ENCODE measurements around the gene AGRN.
"Not testable (repeated sequence)": the region's sequence is repeated elsewhere in the genome, so short reads cannot be mapped to it uniquely, and the experiment has no call there.

The AGRN gene

DNA sequence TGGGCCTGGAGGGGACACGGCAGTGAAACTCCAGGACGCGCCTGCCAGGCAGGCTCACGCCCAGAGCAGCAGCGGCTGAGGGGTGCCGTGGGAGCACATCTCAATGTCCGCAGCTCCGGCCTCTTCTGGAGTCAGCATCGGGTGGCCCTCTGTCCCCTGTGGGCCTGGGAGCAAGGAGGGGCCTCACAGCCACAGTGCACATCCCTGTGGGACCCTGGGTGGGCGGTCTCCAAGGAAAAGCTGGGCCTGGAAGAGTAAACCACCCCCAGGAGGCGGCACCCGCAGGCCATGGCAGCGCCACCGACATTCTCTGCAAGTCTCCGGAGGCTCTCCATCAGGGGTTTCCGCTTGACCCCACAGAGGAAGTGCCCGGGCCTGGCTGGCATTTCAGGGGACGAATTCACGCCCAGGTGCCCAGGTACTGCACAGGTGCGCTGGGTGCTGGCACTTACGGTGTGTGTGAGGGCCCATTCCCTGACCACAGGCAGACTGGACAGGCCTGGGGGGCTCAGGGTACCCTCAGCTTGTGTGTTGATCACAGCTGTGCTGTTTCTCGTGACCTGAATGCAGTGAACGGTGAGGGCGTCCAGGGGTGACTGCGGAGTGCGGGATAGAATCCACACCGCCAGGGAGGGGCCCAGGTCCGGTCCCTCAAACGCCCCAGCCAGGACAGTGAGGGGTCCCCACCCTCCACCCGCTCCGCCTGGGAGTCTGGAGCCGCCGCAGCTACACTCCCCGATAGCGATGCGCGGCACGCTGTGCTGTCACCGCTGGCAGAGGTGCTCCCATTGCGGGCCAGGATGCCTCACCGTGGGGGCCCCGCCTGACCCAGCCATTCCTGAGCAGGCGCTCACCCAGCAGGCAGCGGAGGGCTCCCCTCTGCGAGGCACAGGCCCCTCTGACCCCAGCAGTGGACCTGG, 70.8 kb downstream of the AGRN start:
- DNase-seq (ENCODE audit: low read depth in 1 of 2, low spot score in 1 of 2): no peak

DNA sequence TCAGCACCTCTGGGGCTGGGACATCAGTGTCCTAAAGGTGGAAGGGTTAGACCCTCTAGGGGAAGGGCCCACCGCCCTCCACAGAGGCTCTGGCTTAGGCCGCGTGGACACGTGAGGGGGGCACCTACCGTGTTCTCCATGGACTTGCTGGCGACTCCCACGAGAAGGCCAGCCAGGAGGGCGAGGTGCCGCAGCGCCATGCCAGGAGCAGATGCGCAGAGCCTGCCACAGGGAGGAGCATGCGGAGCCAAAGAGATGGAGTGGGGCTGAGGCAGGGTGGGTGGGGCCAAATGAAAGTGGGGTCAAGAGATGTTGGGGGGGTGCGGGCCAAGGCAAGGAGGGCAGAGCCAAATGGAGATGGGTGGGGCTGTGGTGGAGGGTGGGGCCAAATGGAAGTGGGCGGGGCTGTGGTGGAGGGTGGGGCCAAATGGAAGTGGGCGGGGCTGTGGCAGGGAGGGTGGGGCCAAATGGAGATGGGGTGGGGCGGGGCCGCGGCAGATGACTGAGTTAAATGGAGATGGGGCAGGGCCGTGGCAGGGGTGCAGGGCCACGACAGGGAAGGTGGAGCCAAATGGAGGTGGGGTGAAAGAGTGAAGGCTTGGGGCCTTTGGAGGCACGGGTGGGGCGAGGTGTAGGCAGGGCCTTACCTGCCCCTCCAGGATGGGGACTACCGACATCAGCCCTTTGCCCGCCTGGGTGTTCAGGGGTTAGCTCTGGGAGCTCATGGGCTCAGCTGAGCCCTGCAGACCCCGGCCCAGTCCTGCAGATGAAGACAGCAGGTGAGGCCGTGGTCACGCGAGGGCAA, 71.6 kb downstream of the AGRN start:
- no peak for DNase-seq (ENCODE audit: low read depth in 1 of 2, low spot score in 1 of 2)

DNA sequence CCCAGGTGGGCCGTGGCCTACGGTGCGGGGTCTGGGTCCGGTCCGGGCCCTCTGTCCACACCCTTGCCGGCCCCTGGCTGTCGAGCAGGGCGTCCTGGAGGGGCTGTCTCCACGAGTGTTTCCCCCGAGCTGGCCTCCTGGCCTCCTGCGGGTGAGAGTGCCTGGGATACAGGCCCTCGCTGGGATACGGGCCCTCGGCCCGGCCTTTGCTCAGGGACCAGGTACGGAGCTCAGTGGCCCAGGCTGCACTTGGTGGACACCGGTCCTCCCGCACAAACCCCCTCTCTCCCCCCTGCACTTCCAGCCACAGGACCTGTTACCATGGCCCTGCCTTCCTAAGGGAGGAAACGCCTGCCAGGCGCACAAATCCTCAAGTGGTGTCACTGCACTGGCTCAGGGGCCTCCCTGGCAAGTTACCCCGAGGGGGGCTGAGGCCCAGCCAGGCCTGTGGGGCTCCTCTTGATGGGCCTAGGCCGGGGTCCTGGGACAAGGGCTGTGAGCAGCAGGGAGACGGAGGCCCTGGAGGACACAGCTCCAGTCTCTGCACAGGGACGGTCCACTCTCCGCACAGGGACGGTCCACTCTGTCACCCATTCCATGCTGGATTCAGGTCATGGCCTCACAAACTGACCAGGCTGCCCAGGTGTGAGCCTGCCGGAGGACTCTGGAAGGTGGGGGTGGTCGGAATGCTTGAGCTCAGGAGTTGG, 72.4 kb downstream of the AGRN start:
- DNase-seq (ENCODE audit: low read depth in 1 of 2, low spot score in 1 of 2): no peak

DNA sequence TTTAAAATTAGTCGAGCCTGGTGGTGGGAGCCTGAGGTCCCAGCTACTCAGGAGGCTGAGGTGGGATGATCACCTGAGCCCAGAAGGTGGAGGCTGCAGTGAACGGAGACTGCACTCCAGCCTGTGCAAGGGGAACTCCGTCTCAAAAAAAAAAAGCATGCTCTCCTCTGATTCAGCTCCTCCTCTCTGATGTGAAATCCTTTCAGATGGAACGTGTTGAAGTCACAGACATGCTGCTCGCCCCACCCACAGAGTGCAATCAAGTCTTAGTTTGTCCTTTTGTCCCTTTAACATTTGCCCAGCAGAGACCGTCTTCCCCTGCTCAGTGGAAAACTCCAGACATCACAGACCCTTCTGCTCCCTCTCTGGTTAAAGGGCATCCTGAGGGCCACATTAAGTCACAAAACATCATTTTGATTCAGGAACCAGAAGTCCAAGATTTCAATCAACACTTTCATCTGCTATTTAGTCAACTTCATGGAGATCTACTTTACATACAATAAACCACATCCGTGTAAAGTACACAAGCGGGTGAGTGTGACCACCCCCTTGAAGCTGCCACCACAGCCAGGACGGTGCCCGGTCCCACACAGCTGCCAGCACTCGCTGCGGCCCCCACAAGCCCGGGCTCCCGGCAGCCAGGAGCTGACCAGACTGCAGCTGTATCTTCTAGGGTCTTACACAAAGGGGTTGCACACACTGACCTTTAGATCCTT, 73.1 kb downstream of the AGRN start:
- no peak for DNase-seq (ENCODE audit: low read depth in 1 of 2, low spot score in 1 of 2)

DNA sequence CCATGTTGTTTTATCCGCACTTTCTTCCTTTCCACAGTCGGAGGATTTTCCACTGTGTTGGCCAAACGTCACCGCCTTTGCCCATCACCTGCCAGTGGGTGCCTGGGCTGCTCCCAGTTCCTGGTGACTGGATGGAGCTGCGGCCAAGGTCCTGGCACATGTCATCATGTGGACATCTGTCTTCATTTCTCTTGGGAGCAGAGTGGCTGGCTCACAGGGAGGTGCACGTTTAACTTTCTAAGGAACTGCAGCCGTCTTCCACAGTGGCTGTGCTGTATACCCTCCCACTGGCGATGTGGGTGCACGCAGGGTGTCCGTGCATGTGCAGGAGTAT, 73.7 kb downstream of the AGRN start:
- no peak for DNase-seq (ENCODE audit: low read depth in 1 of 2, low spot score in 1 of 2)

DNA sequence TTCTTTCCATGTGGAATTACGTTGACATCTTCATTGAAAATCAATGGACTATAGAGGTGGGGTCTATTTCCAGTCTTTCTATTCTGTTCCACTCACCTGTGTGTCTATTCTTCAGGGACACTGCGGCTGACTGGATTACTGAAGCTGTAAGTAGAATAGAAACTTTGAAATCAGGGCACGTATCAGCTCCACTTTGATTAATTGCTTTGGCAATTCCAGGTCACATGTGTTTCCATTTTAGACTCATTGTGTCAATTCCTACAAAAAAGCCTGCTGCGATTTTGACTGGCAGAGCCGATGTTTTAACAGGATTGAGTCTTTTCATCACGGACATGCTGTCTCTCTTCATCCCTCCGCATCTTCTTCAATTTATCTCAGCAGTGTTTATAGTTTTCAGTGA, 75.1 kb downstream of the AGRN start:
- no peak for DNase-seq (ENCODE audit: low read depth in 1 of 2, low spot score in 1 of 2)

DNA sequence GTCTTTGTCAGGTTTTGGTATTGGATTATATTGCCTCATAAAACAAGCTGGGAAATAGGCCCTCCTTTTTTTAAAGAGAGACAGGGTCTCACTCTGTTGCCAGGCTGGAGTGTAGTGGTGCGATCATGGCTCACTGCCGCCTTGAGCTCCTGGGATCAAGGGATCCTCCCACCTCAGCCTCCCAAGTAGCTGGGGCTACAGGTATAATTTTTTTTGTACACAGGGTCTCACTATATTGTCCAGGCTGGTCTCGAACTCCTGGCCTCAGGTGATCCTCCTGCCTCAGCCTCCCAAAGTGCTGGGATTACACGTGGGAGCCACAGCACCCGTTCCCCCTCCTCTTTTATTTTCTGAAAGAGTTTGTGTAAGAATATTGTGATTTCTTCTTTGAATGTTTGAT, 76.2 kb downstream of the AGRN start:
- DNase-seq (ENCODE audit: low read depth in 1 of 2, low spot score in 1 of 2): not testable (repeated sequence)

DNA sequence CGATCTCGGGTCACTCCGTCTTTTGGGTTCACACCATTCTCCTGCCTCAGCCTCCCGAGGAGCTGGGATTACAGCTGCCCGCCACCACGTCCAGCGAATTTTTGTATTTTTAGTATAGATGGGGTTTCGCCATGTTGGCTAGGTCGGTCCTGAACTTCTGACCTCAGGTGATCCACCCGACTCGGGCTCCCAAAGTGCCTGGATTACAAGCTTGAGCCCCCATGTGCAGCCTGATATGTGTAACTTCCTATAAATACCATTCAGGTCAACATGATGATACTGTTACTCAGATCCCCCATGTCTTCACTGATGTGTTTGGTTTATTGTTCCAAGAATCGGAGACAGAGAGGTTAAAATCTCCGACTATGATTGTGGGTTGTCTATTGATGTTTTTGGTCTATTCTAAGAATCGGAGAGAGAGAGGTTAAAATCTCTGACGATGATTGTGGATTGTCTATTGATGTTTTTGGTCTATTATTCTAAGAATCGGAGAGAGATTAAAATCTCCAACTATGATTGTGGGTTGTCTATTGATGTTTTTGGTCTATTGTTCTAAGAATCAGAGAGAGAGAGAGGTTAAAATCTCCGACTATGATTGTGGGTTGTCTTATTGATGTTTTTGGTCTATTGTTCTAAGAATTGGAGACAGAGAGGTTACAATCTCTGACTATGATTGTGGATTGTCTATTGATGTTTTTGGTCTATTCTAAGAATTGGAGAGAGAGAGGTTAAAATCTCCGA, 78.9 kb downstream of the AGRN start:
- DNase-seq (ENCODE audit: low read depth in 1 of 2, low spot score in 1 of 2): no peak

DNA sequence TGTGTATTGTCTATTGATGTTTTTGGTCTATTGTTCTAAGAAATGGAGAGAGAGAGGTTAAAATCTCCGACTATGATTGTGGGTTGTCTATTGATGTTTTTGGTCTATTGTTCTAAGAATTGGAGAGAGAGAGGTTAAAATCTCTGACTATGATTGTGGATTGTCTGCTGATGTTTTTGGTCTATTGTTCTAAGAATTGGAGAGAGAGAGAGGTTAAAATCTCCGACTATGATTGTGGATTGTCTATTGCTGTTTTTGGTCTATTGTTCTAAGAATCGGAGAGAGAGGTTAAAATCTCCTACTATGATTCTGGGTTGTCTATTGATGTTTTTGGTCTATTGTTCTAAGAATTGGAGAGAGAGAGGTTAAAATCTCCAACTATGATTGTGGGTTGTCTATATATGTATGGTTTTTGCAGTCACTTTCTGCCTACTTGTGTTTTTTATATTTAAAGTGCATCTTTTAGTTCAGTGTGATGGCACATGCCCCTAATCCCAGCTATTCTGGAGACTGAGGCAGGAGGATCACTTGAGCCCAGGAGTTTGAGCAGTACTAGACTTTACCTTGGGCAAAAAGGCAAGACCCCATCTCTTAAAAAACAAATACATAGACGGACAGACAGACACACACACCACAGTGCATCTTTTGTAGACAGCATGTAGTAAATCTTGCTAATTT, 79.7 kb downstream of the AGRN start:
- DNase-seq (ENCODE audit: low read depth in 1 of 2, low spot score in 1 of 2): no peak

DNA sequence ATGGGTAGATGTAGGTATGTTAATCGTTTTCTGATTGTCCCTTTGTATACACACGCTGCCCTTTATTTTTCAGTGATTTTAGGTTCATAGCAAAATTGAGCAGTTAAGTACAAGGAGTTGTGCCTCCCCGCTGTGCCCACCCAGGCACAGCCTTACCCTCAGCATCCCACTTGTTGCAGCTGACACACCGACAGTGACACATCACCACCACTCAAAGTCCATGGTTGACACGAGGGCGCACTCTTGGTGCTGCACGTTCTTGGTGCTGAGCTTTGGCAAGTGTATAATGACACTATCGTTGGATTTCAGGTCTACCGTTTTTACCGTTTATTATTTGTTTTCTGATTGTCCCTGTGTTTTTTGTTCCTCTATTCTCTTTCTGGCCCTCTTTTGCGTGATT, 80.4 kb downstream of the AGRN start:
- DNase-seq (ENCODE audit: low read depth in 1 of 2, low spot score in 1 of 2): no peak

DNA sequence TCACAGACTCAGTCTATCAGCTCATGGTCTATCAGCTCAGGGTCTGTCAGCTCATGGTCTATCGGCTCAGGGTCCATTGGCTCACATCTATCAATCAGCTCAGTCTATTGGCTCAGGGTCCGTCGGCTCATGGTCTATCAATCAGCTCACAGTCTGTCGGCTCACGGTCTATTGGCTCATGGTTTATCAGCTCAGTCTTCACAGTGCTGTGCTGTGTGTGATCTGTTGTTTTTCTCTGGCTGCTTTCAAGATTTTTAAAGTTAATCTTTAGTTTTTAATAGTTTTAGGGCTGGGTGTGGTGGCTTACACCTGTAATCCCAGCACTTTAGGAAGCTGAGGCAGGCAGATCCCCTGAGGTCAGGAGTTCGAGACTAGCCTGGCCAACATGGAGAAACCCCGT, 81.6 kb downstream of the AGRN start:
- DNase-seq (ENCODE audit: low read depth in 1 of 2, low spot score in 1 of 2): no peak

DNA sequence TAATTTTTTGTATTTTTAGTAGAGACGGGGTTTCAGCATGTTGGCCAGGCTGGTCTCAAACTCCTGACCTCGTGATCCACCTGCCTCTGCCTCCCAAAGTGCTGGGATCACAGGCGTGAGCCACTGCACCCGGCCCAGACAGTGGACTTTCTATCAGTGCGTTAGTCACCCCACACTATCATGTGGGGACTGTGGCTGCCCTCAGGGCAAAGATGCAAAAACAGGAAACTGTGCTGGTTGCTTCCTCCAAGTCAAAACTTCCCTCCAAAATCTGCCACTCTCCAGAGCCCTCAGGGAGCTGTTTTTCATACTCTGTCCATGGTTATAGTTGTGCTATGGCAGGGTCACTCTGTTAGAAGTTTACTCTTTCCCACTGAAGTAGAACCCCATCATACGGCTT, 84.2 kb downstream of the AGRN start:
- not testable (repeated sequence) for DNase-seq (ENCODE audit: low read depth in 1 of 2, low spot score in 1 of 2)

All from activated CD4-positive, alpha-beta T cell treated with anti-CD3 and anti-CD28 coated beads, Interleukin-2, amount 50 U/mL, for 24 hours (primary cell).